CD4-positive, alpha-beta T cell treated with Interleukin-12 subunit alpha and Interleukin-12 subunit beta, for 1 hour (primary cell): ENCODE results near the gene SPPL3.
A peak's percentile ranks its signal among the peaks of the same experiment; 100 is the strongest.
"Not testable (repeated sequence)": the region's sequence is repeated elsewhere in the genome, so short reads cannot be mapped to it uniquely, and the experiment has no call there.

Experiments
- DNase-seq: peaks from one replicate; pipeline ENCODE4 v3.0.0-alpha.2; 2020

The SPPL3 gene

DNA sequence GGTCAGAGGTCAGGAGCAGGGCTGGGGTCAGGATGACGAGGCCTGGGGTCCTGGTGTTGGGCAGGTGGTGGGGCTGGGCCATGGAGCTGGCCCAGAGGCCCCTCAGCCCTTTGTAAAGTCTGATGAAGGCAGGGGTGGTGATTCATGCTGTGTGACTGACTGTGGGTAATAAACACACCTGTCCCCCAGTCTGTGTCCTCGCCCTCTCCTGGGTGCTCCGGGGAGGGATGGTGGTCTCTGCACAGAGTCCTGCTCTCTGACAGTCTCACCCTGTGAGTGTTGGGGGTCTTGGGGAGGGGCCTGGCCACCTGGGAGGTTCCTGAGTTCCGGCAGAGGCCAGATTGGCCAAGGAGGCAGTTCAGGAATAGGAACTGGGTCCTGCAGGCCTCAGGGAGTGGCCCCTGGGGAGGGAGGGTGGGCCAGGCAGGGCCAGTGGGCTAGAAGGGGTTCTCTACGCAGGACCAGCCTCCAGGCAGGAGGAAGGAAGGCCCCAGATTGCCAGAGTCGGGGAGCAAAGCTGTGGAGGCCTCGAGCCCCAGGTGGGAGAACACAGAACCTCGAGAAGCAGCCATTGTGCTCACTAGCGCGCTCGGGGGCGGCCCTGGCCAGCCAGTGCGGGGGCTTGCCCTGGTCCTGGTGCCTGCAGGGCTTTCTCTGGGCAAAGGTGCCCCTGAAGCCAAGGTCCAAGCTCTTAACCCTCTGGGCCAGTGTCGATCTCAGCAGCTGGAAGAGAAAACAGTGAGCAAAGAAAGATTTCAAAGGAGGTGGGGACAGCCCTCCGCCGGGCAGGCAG is 164.1 kb downstream of the SPPL3 start:
- DNase-seq = no peak

DNA sequence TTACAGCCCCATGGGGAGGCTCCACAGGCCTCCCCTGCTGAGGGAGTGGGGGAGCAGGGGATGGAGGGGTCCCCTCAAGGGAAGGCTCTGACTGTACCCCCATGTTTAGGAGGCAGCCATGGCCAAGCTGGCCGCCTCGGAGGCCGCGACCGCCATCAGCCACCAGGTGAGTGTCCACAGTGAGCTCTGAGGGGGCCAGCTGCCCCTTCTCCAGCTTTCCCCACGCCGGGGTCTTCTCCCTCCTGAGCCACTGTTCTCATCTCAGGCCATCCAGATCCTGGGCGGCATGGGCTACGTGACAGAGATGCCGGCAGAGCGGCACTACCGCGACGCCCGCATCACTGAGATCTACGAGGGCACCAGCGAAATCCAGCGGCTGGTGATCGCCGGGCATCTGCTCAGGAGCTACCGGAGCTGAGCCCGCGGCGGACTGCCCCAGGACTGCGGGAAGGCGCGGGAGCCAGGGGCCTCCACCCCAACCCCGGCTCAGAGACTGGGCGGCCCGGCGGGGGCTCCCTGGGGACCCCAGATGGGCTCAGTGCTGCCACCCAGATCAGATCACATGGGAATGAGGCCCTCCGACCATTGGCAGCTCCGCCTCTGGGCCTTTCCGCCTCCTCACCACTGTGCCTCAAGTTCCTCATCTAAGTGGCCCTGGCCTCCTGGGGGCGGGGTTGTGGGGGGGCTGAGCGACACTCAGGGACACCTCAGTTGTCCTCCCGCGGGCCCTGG is 165.0 kb downstream of the SPPL3 start:
- DNase-seq = no peak

DNA sequence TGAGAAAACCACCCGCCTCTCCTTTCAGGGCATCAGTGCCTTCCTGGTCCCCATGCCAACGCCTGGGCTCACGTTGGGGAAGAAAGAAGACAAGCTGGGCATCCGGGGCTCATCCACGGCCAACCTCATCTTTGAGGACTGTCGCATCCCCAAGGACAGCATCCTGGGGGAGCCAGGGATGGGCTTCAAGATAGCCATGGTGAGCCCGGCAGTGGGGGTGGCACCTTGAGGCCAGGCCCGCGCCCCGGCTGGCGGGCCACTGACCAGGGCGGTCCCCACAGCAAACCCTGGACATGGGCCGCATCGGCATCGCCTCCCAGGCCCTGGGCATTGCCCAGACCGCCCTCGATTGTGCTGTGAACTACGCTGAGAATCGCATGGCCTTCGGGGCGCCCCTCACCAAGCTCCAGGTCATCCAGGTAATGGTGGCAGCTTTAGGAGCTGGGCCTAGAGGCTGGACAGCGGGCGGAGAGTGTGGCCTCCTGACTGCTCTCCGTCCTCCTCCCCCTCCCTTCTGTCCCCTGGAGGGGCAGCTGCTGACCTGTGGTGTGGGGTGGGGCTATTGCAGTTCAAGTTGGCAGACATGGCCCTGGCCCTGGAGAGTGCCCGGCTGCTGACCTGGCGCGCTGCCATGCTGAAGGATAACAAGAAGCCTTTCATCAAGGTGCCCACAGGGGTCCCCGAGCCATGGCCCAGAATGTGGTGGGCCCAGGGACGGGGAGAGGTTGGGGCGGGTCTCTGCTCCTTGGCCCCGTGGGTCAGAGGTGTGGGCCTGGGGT is 165.7 kb downstream of the SPPL3 start:
- DNase-seq = no peak

DNA sequence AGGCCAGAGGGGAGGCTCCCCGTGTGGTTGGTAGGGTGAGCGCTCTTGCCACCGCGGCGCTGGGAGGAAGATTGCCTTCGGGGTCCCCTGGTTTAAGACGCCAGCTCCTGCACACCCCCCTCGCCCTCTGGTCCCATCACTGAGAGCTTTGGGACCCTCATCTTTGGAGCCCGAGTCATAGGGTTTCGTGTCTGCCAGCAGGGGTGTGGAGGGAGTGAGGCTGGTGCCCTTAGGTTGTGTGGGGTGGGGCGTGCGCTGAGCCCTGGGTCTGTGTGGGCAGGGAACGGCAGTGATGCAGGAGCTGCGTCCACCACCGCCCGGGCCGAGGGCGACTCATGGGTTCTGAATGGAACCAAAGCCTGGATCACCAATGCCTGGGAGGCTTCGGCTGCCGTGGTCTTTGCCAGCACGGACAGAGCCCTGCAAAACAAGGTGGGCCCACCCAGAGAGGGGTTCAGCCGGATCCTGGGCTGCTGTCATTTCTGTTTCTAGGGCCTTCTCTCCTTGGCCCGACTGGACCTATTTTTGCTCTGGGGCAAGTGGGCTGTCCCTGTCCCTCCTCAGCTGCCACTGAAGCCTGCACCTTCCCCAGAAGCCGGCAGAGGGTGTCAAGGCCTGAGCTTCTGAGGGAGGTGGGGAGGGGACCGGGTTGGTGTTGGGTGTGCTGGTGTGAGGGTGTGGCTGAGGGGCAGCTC is 166.5 kb downstream of the SPPL3 start:
- DNase-seq = no peak

DNA sequence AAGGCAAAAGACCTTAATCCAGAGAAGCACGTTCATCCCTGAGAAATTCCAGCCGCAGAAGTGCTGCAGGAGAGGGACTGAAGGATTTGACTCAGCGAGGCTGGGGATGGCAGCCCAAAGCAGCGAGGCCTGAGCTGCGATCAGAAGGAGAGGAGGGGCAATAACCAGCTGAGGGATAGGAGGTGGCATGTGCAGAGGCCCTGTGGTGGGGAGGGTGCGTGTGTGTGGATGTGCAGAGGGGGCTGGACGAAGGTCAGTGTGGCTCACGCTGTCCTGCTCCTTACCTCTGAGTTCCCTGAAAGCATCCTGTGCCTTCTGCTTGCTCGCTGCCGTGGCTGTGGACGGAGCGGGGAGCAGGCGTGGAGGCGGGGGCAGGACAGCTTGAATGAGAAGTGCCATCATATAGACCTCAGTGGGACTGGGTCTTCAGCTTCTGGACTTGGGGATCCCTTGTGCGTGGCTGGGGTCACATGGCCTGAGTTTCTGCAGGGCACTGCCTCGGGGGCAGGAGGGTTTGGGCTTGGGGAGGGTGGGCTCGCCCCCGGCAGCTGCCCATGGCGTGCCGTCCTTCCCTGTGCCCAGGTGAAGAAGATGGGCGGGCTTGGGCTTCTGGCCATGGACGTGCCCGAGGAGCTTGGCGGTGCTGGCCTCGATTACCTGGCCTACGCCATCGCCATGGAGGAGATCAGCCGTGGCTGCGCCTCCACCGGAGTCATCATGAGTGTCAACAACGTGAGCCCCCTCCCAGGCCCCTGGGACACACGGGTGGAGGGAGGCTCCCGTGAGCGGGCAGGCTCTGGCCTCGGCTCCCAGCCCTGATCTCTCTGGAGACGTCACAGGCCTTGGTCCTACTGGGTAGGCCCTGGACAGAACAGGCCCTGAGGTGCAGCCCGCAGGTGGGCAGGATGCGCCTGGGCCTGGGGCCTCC is 167.5 kb downstream of the SPPL3 start:
- DNase-seq = no peak

DNA sequence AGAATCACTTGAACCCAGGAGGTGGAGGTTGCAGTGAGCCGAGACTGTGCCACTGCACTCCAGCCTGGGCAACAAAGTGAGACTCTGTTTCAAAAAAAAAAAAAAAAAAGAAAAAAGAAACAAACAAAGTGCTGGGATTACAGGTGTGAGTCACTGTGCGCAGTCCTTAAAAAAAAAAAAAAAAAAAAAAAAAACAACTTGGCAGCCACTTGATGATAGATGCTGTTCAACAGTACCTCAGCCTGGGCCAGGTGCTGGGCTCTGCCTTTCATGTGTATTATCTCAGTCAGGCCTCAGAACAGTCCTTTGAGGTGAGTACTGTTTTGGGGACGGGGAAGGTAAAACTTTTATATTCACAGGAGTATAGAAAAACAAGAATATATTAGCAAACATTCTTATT is 169.0 kb downstream of the SPPL3 start:
- no peak for DNase-seq

DNA sequence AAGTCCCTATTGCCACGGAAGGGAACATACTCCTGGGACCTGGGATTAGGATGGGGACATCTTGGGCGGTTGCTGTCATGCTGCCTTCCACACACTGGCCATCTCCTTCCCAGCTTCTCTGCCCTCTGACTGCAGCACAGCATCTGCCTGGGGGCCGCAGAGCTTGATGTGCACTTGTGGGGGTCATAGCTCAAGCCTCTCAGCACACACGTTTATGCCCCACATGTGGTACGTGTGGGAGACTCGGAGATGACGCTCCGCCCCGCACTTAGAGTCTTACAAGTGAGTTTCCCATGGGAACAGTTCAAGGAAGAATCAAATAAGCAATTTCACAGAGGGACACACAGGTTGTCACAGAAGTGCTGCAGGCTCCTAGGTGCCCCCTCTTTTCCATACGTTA is 169.9 kb downstream of the SPPL3 start:
- DNase-seq = no peak

DNA sequence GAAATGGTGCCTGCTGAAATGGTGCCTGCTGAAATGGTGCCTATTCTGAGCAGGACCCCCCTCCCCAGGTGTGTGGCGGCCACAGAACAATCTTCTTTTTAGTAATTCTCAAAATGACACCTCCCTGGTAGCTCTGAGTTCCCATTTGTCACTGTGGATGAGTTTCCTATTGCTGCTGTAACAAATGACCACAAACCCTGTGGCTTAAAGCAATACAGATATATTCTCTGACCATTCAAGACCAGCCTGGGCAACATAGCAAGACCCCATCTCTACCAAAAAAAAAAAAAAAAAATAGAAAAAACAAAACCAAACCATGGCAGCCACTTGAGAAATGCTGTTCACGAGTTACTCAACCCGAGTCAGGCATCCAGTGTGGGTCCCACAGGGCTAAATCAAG is 170.6 kb downstream of the SPPL3 start:
- DNase-seq = no peak

DNA sequence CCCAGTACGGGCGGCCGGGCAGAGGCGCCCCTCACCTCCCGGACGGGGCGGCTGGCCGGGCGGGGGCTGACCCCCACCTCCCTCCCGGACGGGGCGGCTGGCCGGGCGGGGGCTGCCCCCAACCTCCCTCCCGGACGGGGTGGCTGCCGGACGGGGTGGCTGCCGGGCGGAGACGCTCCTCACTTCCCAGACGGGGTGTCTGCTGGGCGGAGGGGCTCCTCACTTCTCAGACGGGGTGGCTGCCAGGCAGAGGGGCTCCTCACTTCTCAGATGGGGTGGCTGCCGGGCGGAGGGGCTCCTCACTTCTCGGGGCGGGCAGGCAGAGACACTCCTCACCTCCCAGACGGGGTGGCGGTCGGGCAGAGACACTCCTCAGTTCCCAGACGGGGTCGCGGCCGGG is 172.0 kb downstream of the SPPL3 start:
- DNase-seq = not testable (repeated sequence)

DNA sequence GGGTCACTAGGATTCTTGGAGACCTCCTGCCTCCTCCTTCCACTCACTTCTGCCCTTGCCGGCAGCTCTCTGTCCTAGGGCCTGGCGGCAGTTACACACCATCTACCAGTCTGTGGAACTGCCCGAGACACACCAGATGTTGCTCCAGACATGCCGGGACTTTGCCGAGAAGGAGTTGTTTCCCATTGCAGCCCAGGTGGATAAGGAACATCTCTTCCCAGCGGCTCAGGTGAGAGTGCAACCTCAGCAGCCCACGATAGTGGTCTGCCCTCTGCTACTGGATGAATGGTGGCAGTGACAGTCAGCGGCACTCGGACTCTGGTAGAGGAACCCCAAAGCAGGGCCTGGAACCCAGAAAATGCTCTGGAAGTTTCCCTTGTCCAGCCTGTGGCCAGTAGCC is 177.2 kb downstream of the SPPL3 start:
- DNase-seq = no peak

DNA sequence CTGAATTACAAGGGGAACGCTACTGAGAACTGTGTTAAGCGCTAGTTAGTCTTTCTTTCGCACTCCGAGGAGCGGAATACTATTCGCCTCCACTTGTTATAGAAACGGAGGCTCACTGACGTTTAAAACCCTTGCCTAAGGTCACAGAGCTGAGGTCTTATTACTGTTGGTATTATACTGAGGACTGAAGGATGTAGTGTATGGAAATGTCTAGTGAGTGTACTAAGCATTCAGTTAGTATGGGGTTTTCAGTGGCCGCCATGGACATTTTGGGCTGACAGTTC is 177.7 kb downstream of the SPPL3 start:
- DNase-seq = no peak

DNA sequence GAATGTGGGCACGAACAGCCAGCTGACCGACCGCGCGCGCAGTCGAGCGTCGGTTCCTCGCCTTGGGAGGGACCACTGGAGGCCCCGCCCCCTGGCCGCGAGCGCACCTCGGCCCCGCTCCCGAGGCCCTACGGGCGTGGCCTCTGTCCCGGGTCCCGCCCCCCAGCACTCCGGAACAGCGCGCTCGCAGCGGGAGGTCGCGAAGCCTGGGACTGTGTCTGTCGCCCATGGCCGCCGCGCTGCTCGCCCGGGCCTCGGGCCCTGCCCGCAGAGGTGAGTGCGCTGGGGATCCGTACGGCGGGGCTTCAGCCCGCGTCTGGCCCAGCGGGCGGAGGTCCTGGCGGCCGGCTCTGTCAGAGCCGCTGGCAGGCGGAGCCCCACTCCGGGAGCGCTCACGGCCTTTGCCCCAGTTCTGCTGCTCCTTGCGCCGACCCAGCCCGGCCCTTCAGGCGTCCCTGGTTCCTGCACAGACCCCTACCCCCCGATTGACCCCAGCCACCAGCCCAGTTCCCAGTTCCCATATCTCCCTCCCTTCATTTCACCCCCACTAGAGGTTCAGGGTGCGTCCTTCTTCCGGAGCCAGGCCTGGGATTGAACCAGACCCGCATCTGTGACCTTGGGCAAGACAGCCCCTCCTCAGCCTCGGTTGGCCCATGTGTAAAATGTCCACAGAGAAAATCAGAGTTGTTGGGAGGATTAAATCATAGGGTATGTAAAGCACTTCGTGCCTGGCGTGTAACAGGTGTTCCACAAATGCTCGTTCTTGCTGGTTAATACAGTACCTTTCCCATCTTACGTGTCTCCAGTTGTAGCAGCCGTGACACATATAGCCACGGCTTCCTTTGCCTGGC is 178.3 kb downstream of the SPPL3 start, which contains the start of gene ACADS:
ACADS (plus strand) TSS at position 168 of the 851 bp plus-strand sequence; CDS start at position 228, 60 bp downstream.
- DNase-seq = peak; percentile 91

DNA sequence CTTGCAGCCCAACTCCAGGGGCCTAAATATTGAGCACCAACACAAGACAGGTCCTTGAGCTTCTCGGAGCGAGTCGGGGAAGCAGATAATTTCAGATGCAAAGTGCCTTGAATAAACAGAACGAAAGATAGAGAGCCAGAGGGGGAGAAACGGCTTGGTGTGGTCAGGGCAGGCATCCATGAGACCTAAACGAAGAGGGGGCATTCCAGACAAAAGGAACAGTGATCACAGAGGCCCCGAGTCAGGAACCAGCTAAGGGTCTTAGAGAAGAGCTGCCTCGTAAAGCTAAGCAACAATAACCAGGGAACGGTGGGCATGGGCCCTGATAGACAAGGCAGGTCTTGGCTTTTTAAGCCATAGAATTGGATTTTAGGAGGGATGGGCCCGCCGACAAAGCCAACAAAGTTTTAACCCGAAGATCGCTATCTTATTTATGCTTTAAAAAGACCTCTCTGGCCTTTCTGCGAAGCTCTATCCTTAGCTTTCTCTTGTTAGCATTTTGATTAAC is 179.0 kb downstream of the SPPL3 start:
- DNase-seq = no peak

DNA sequence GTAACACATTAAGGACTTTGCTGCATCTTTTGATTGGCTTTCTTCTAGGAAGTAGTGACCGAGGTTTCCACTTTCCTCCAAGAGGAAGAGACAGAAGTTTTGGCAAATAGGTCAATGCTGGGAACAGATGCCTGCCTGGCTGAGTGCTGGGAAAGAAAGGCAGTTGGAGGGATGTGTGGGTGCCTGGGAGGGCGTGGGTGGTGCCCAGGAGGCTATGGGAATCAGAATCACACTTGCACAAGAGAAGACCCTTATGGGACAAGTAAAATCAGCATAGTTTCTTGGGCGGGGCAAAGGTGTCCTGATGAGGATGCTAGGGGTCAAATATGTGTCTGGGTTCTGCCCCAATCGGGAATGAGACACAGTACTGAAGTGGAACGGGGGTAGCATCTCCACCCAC is 179.4 kb downstream of the SPPL3 start:
- no peak for DNase-seq

DNA sequence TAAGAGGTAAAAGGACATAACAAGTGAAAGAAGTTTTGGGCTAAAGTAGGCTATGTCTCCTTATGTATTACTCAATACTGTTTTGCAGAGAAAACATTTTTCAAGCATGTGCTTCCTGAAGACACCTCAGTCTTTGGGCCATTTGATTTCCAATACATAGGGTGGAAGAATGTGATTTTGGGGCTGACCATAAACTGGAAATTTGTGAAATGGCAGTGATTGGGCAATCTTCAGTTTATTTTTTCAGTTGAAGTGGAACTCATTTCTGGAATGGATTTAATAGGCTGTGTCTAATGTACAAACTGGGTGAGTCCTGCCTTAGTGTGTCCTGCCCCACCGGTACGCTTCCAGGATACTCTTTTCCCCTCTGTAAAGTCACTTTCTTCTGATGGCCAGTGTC is 181.4 kb downstream of the SPPL3 start:
- DNase-seq = no peak

DNA sequence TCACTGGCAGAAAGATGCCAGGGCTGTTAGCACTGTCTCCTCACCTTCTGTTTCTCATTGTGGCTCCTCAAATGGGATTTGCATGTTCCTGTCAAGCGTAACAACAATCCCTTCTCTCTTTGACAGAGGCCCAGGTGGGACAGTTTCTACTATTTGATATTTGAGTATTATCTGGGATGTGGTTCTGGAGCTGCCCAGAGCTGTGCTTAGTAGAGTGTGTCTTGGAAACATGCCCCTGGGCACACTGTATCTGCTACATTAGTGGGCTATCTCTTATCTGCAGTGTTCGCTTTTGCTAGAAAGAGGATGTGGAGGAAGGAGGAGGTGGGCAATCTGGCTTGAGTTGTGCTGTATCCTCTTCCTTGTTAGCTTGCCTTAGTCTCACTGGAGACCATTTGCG is 182.3 kb downstream of the SPPL3 start:
- DNase-seq = no peak

DNA sequence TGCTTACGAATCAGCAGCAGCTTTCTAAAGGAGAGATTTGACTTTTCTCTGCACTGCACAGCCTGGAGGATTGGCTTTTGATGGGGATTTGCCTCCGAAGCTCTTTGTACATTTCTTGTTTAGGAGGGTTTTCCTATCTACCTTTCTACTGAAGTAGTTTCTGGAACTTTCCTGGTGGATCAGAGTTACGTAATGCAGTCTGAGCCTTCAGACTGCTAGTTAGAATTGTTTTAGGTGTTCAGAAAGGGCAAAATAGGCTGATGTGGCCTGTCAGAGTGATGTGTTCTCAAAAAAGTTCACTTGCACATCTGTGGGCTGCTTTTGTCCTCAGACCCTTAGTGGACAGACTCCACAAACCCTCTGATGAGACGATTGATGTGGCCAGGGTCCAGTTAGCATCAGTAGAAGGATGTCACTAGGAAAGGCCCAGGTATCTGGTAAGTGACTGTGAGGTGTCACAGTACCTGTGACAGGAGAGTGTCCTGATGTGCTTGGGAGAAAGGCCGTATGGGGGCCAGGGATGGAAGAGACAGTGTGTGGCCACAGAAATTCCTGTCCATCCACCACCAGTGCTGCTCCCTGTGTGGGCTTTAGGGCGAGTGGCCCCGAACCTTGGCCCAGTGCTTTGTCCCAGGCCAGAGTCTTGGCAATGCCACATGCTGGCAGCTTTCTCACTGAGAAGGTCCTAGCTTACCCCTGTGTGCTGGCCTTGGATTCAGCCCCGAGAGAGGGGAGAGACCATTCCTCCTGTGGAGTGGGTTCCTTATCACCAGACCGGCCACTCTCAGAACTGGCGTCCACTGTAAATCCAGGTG is 183.0 kb downstream of the SPPL3 start:
- no peak for DNase-seq

DNA sequence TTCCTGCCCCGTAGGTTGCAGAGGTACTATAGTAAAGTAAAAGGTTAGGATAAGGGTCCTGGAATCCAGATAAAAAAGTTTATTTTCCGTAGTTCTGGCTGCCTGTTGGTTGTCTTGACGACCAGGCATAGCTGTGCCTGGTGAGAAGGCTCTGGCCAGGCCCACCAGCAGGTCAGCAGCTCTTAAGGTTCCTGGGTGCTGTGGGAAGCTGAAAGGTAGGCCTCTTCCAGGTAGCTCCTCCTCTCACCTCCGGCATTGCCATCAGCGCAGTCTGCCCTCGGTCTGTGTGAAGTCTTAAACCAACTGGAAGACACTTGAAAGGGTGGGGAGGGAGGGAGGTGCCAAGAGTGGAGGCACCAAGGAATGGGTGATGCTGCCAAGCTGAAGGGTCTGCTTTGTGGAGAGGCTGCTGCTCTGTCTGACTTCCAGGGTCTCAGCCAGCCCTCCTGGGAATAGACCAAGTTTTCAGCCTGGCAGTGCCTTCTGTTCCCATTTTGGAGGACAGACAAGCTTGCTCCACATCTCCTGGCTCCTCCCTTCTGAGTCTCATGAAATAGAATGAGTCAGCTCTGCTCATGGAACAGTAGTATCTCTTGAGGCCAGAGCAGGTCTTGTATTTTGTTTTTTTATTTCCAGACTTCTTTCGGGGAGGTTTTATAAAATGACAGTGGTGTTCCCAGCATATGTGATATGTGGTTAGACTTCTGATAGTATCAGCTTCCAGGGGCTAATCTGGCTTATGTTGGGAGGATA is 183.7 kb downstream of the SPPL3 start:
- DNase-seq = no peak
